Measurements from ENCODE around the gene FPR2.

DNA sequence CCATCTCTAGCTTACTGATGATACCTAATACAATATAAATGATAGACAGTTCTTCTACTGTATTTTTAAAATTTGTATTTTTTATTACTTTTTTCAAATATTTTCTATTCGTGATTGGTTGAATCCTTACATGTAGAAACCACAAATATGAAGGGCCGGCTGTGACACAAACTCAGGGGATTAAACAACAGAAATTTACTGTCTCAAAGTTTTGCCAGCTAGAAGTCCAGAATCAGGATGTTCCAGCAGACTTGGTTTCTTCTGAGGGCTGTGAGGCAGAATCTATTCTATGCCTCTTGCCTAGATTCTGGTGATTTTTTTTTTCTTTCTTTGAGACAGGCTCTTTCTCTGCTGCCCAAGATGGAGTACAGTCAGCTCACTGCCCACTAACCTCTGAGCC, 23.1 kb upstream of the FPR2 start:
- TF ChIP-seq, protein P1, sequence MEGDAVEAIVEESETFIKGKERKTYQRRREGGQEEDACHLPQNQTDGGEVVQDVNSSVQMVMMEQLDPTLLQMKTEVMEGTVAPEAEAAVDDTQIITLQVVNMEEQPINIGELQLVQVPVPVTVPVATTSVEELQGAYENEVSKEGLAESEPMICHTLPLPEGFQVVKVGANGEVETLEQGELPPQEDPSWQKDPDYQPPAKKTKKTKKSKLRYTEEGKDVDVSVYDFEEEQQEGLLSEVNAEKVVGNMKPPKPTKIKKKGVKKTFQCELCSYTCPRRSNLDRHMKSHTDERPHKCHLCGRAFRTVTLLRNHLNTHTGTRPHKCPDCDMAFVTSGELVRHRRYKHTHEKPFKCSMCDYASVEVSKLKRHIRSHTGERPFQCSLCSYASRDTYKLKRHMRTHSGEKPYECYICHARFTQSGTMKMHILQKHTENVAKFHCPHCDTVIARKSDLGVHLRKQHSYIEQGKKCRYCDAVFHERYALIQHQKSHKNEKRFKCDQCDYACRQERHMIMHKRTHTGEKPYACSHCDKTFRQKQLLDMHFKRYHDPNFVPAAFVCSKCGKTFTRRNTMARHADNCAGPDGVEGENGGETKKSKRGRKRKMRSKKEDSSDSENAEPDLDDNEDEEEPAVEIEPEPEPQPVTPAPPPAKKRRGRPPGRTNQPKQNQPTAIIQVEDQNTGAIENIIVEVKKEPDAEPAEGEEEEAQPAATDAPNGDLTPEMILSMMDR (IDR thresholded peaks at IDR 0.05; ENCODE audit: insufficient read depth, low read length): no peak
- no peak for TF ChIP-seq SPI1 (IDR thresholded peaks at IDR 0.05; ENCODE audit: borderline replicate concordance, low read depth)

Measured in HL-60 (cell line).